Measurements from ENCODE around the gene CHMP3. TPM values are rescaled to one million over a fixed set of nuclear protein-coding genes. Genes with fewer than 3 reads are reported as not detected.

CHMP3 gene
- polyA plus RNA-seq, 1 experiment = 107 TPM

- H3K4me3 ChIP-seq (ENCODE audit: low read depth, low read length) = no peak overlapping the region
- TF ChIP-seq CTCF (IDR thresholded peaks at IDR 0.05; ENCODE audit: insufficient read depth, low read depth, low read length) = no peak
- ChIA-PET CTCF (interaction anchor here (0.7 kb wide), 1 partner anchor 12 kb away, joined by 3 read pairs; no protein-coding TSS in a partner anchor), POLR2A (no interaction called here)
- no peaks in the 10 kb centered on the region for H3K27me3 ChIP-seq (ENCODE audit: control insufficient read depth, insufficient read depth, low read length)
- DNase-seq (ENCODE audit: low read depth) = peak; percentile 25
- peaks cover 18% of the 10 kb centered on the region for H3K36me3 ChIP-seq (ENCODE audit: control insufficient read depth, insufficient read depth, low read length)
These were observed 109.4 kb downstream of the CHMP3 start for GRCh38 chr2:86453836-86454235.

Small RNA genes within 50 kb of the gene (small RNA-seq; reads per million reads assigned to genes)
- gene RNU6-640P (ENCODE audit: insufficient read length, low read depth, low replicate concordance) = not detected

Other genes with a start within 250 kb of the CHMP3 start
- 0.13 and 0.28 TPM in 2 replicates for gene REEP1, start 225.8 kb downstream of the CHMP3 start, polyA plus RNA-seq (2011; rRNA removed)
- gene KDM3A, start 122.1 kb downstream of the CHMP3 start, polyA plus RNA-seq (2011; rRNA removed) = 24.1 and 39.3 TPM in 2 replicates
- 8.2 and 18.3 TPM in 2 replicates for gene RNF103, start 60.4 kb upstream of the CHMP3 start, polyA plus RNA-seq (2011; rRNA removed)
- 10.8 and 15.9 TPM in 2 replicates for gene RMND5A, start 156.8 kb upstream of the CHMP3 start, polyA plus RNA-seq (2011; rRNA removed)
- gene CD8A, start 227.5 kb upstream of the CHMP3 start, polyA plus RNA-seq (2011; rRNA removed) = not detected in 2 replicates